HL-60 (cell line): Measurements from ENCODE around the gene KSR2.

Experiments used
- CTCF ChIP-seq: IDR thresholded peaks from one replicate; pipeline ENCODE4 v1.5.1; 2011; ENCODE audit warnings: low read length, control low read depth, inconsistent platforms; ENCODE audit not compliant: insufficient read depth
- REST ChIP-seq: IDR thresholded peaks from 2 replicates; pipeline ENCODE4 v1.6.1; 2012; ENCODE audit warnings: low read depth; ENCODE audit not compliant: insufficient replicate concordance

- TF ChIP-seq CTCF (no peak), REST (no peak)
These were observed 328.3 kb downstream of the KSR2 start for GRCh38 chr12:117640511-117640910.
